HepG2 (cell line): ENCODE measurements around the gene MAP2K1. TPM values are rescaled to one million over a fixed set of nuclear protein-coding genes. Genes with fewer than 3 reads are reported as not detected.

Source experiments
- CCDC6 ChIP-seq: sonication (generic); formaldehyde crosslinking; IDR thresholded peaks from 2 replicates; pipeline ENCODE4 v1.8.1; 2022; ENCODE audit warnings: mild to moderate bottlenecking, missing genetic modification reagents, moderate library complexity
- E2F1 ChIP-seq: sonication (generic); formaldehyde crosslinking; IDR thresholded peaks from 2 replicates; pipeline ENCODE4 v1.5.0; 2020; ENCODE audit warnings: missing genetic modification reagents
- MAFG ChIP-seq: sonication (generic); formaldehyde crosslinking; IDR thresholded peaks from 2 replicates; pipeline ENCODE4 v1.5.1; 2020; ENCODE audit warnings: mild to moderate bottlenecking, missing genetic modification reagents
- MED13 ChIP-seq: sonication (generic); formaldehyde crosslinking; IDR thresholded peaks from 2 replicates; pipeline ENCODE4 v1.5.0; 2020; ENCODE audit warnings: missing genetic modification reagents
- MLXIP ChIP-seq: sonication (generic); formaldehyde crosslinking; IDR thresholded peaks from 2 replicates; pipeline ENCODE4 v1.9.0; 2021; ENCODE audit warnings: missing genetic modification reagents, borderline replicate concordance
- MXD1 ChIP-seq: sonication (generic); formaldehyde crosslinking; IDR thresholded peaks from 2 replicates; pipeline ENCODE4 v1.4.0; 2020; ENCODE audit warnings: mild to moderate bottlenecking, missing genetic modification reagents
- NRL ChIP-seq: sonication (generic); formaldehyde crosslinking; IDR thresholded peaks from 2 replicates; pipeline ENCODE4 v1.5.0; 2020; ENCODE audit warnings: missing genetic modification reagents, mild to moderate bottlenecking, moderate library complexity, borderline replicate concordance
- PCBP1 ChIP-seq: fragments of 200-400 bp; formaldehyde crosslinking; IDR thresholded peaks from 2 replicates; pipeline ENCODE4 v1.6.1; 2017; ENCODE audit warnings: mild to moderate bottlenecking, low read depth, low read length, borderline replicate concordance
- PRPF4 ChIP-seq: fragments of 200-400 bp; formaldehyde crosslinking; IDR thresholded peaks from 2 replicates; pipeline ENCODE4 v1.6.1; 2016; ENCODE audit warnings: low read length, low read depth; ENCODE audit not compliant: poor library complexity, severe bottlenecking
- RFX3 ChIP-seq: IDR thresholded peaks from 2 replicates; pipeline ENCODE4 v1.6.1; 2016; ENCODE audit warnings: missing biosample characterization, missing genetic modification reagents
- USF2 ChIP-seq, 2 experiments: sonication (generic) in 1 of 2; formaldehyde crosslinking in 1 of 2; IDR thresholded peaks; 2 replicates each; pipeline versions ENCODE4 v1.5.1 to v1.6.1; 2011 to 2020; ENCODE audit warnings: borderline replicate concordance in 1 of 2, low read depth in 1 of 2, low read length in 1 of 2, mild to moderate bottlenecking in 1 of 2, missing genetic modification reagents in 1 of 2, moderate library complexity in 1 of 2
- YY1 ChIP-seq: IDR thresholded peaks from 2 replicates; pipeline ENCODE4 v1.6.1; 2011; ENCODE audit warnings: low read length, low read depth, moderate library complexity, mild to moderate bottlenecking; ENCODE audit not compliant: insufficient read depth, insufficient replicate concordance
- ZBTB3 ChIP-seq: sonication (generic); formaldehyde crosslinking; IDR thresholded peaks from 2 replicates; pipeline ENCODE4 v1.4.0; 2020; ENCODE audit warnings: low read depth, mild to moderate bottlenecking, moderate library complexity, missing genetic modification reagents, borderline replicate concordance
- ZFX ChIP-seq: sonication (generic); formaldehyde crosslinking; IDR thresholded peaks from 2 replicates; pipeline ENCODE4 v1.4.0; 2020; ENCODE audit warnings: mild to moderate bottlenecking, low read depth, missing genetic modification reagents, moderate library complexity
- ZNF234 ChIP-seq: sonication (generic); formaldehyde crosslinking; conservative IDR thresholded peaks from 2 replicates; pipeline ENCODE4 v1.5.1; 2020; ENCODE audit warnings: mild to moderate bottlenecking, missing genetic modification reagents
- ZNF343 ChIP-seq: sonication (generic); formaldehyde crosslinking; IDR thresholded peaks from 2 replicates; pipeline ENCODE4 v1.4.0; 2020; ENCODE audit warnings: mild to moderate bottlenecking, missing genetic modification reagents
- ZNF468 ChIP-seq: sonication (generic); formaldehyde crosslinking; IDR thresholded peaks from 2 replicates; pipeline ENCODE4 v1.8.0; 2022; ENCODE audit warnings: mild to moderate bottlenecking, moderate library complexity, missing genetic modification reagents
- ZNF530 ChIP-seq: sonication (generic); formaldehyde crosslinking; IDR thresholded peaks from 2 replicates; pipeline ENCODE4 v1.5.0; 2020; ENCODE audit warnings: low read depth, mild to moderate bottlenecking, missing genetic modification reagents
- ZNF777 ChIP-seq: sonication (generic); formaldehyde crosslinking; IDR thresholded peaks from 2 replicates; pipeline ENCODE4 v1.4.0; 2020; ENCODE audit warnings: missing genetic modification reagents
- ZNF780A ChIP-seq: sonication (generic); formaldehyde crosslinking; IDR thresholded peaks from 2 replicates; pipeline ENCODE4 v1.8.0; 2022; ENCODE audit warnings: mild to moderate bottlenecking, missing genetic modification reagents, moderate library complexity
- ZZZ3 ChIP-seq: sonication (generic); formaldehyde crosslinking; IDR thresholded peaks from 2 replicates; pipeline ENCODE4 v1.4.0; 2020; ENCODE audit warnings: missing genetic modification reagents, mild to moderate bottlenecking, borderline replicate concordance
- polyA plus RNA-seq, 8 experiments: library from polyadenylated mRNA; depleted of rRNA in 3 of 8; stranded (reverse) in 7 of 8; unstranded in 1 of 8; fragments of >200 nt; fragmentation: Illumina TruSeq in 4 of 8; extraction: Trizol in 4 of 8; gene quantifications; 2 replicates each; pipeline versions ENCODE4 v1.2.1 to v1.2.3, GENCODE V29; 2011 to 2016; ENCODE audit warnings: low read depth in 4 of 8, missing spikeins in 1 of 8, mixed read lengths in 1 of 8; ENCODE audit not compliant: insufficient read depth in 1 of 8
- total RNA-seq, 5 experiments: library from RNA; depleted of rRNA; stranded (reverse); fragments of >200 nt; fragmentation: Illumina TruSeq; extraction: Trizol; gene quantifications; 2 replicates each; pipeline ENCODE4 v1.2.3, GENCODE V29; 2016; ENCODE audit warnings: low read depth in 1 of 5

Gene MAP2K1
- total and polyA plus RNA-seq, 2 of the 13 experiments (the other 11 are each of a cell fraction or from before 2014, with no cell fraction given) = 24.1 to 49.2 TPM

- TF ChIP-seq PRPF4 (no peak), ZNF343 (0 out of 2 replicates have a peak, but pooled peaks have one; percentile 4), USF2 (IDR thresholded peaks at IDR 0.05; ENCODE audit: low read depth, low read length) (peak; percentile 37; the same call in 1 of the 2 replicates), USF2 (CRISPR knock-in tag; IDR thresholded peaks at IDR 0.05; ENCODE audit: borderline replicate concordance) (peak; percentile 57), MXD1 (CRISPR knock-in tag) (0 out of 2 replicates have a peak, but pooled peaks have one; percentile 15), ZNF530 (CRISPR knock-in tag) (no peak), ZNF780A (CRISPR knock-in tag) (peak; percentile 79; the same call in 1 of the 2 replicates), PCBP1 (no peak), ZFX (CRISPR knock-in tag) (peak; percentile 93), MLXIP (CRISPR knock-in tag) (no peak), ZBTB3 (CRISPR knock-in tag) (no peak), CCDC6 (peak; percentile 84; the same call in 1 of the 2 replicates), ZZZ3 (CRISPR knock-in tag) (peak; percentile 77; the same call in 1 of the 2 replicates), MAFG (no peak), ZNF234 (no peak), ZNF777 (CRISPR knock-in tag) (peak; percentile 54; the same call in 1 of the 2 replicates), MED13 (CRISPR knock-in tag) (no peak), RFX3 (CRISPR knock-in tag) (no peak), ZNF468 (CRISPR knock-in tag) (no peak), YY1 (peak; percentile 71), NRL (CRISPR knock-in tag) (0 out of 2 replicates have a peak, but pooled peaks have one; percentile 59), E2F1 (CRISPR knock-in tag) (peak; percentile 26; the same call in 1 of the 2 replicates)
These were observed at the start of gene MAP2K1 (continued) for GRCh38 chr15:66386204-66387123.
